SK-N-SH treated with all-trans-retinoic acid at 6 μM for 48 hours (cell line): ENCODE data around the gene SFR1.
A peak's percentile ranks its signal among the peaks of the same experiment; 100 is the strongest.

Experiments used
- ATAC-seq: fragments of 200-7000 bp; cut with Tn5 transposase; 3 replicates; pipeline ENCODE4 v1.9.1; 2020; ENCODE audit warnings: mild to moderate bottlenecking, moderate library complexity
- ARNTL ChIP-seq: fragments of 450-650 bp; formaldehyde crosslinking; IDR thresholded peaks from 2 replicates; pipeline ENCODE4 v1.5.0; 2020; ENCODE audit warnings: low read depth, mild to moderate bottlenecking, moderate library complexity, borderline replicate concordance
- BACH2 ChIP-seq: fragments of 250-450 bp; sonication (Bioruptor Pico); IDR thresholded peaks from 2 replicates; pipeline ENCODE4 v1.9.0; 2021; ENCODE audit warnings: mild to moderate bottlenecking, borderline replicate concordance
- CREB5 ChIP-seq: fragments of 250-450 bp; sonication (Bioruptor Pico); IDR thresholded peaks from 2 replicates; pipeline ENCODE4 v1.5.1; 2020; ENCODE audit warnings: low read depth, mild to moderate bottlenecking, moderate library complexity
- ESRRG ChIP-seq: fragments of 250-450 bp; sonication (Bioruptor Pico); IDR thresholded peaks from 2 replicates; pipeline ENCODE4 v1.6.1; 2021; ENCODE audit warnings: mild to moderate bottlenecking
- GLIS3 ChIP-seq: fragments of 250-450 bp; sonication (Bioruptor Pico); IDR thresholded peaks from 2 replicates; pipeline ENCODE4 v1.5.0; 2020; ENCODE audit warnings: mild to moderate bottlenecking, moderate library complexity
- ISL1 ChIP-seq: fragments of 250-450 bp; sonication (Bioruptor Pico); IDR thresholded peaks from 2 replicates; pipeline ENCODE4 v2.1.2; 2022; ENCODE audit warnings: mild to moderate bottlenecking, moderate library complexity
- OSR1 ChIP-seq: fragments of 250-450 bp; sonication (Bioruptor Pico); IDR thresholded peaks from 2 replicates; pipeline ENCODE4 v1.8.0; 2022; ENCODE audit warnings: moderate library complexity, mild to moderate bottlenecking, inconsistent platforms
- PATZ1 ChIP-seq: fragments of 250-450 bp; sonication (Bioruptor Pico); IDR thresholded peaks from 2 replicates; pipeline ENCODE4 v1.8.0; 2020; ENCODE audit warnings: mild to moderate bottlenecking, moderate library complexity, borderline replicate concordance
- POU6F1 ChIP-seq: fragments of 250-450 bp; sonication (Bioruptor Pico); IDR thresholded peaks from 2 replicates; pipeline ENCODE4 v1.8.0; 2021; ENCODE audit warnings: low read depth, mild to moderate bottlenecking, moderate library complexity, borderline replicate concordance
- PPARA ChIP-seq: fragments of 250-450 bp; sonication (Bioruptor Pico); IDR thresholded peaks from 2 replicates; pipeline ENCODE4 v1.5.0; 2020; ENCODE audit warnings: mild to moderate bottlenecking, borderline replicate concordance
- SNAI2 ChIP-seq: fragments of 250-450 bp; sonication (Bioruptor Pico); IDR thresholded peaks from 2 replicates; pipeline ENCODE4 v1.5.0; 2020; ENCODE audit warnings: mild to moderate bottlenecking, moderate library complexity
- TCF4 ChIP-seq: fragments of 250-450 bp; sonication (Bioruptor Pico); IDR thresholded peaks from 2 replicates; pipeline ENCODE4 v1.8.0; 2021; ENCODE audit warnings: mild to moderate bottlenecking, moderate library complexity, borderline replicate concordance
- TOX ChIP-seq: fragments of 250-450 bp; sonication (Bioruptor Pico); IDR thresholded peaks from 2 replicates; pipeline ENCODE4 v1.8.0; 2021; ENCODE audit warnings: mild to moderate bottlenecking, moderate library complexity, borderline replicate concordance
- TSHZ2 ChIP-seq: fragments of 250-450 bp; sonication (Bioruptor Pico); IDR thresholded peaks from 2 replicates; pipeline ENCODE4 v1.5.0; 2020; ENCODE audit warnings: mild to moderate bottlenecking, moderate library complexity
- ZFP30 ChIP-seq: fragments of 450-650 bp; formaldehyde crosslinking; IDR thresholded peaks from 2 replicates; pipeline ENCODE4 v1.5.0; 2022; ENCODE audit warnings: mild to moderate bottlenecking, moderate library complexity
- ZNF565 ChIP-seq: fragments of 450-650 bp; formaldehyde crosslinking; conservative IDR thresholded peaks from 2 replicates; pipeline ENCODE4 v1.5.0; 2020; ENCODE audit warnings: low read depth, mild to moderate bottlenecking, moderate library complexity
- ZNF70 ChIP-seq: fragments of 450-650 bp; formaldehyde crosslinking; IDR thresholded peaks from 2 replicates; pipeline ENCODE4 v1.5.0; 2020; ENCODE audit warnings: mild to moderate bottlenecking, moderate library complexity
- ZNF8 ChIP-seq: fragments of 450-650 bp; formaldehyde crosslinking; IDR thresholded peaks from 2 replicates; pipeline ENCODE4 v1.5.0; 2020; ENCODE audit warnings: mild to moderate bottlenecking, moderate library complexity

SFR1 gene

GRCh38 chr10:104123397-104123796 lies 1.4 kb downstream of the SFR1 start:
- no peak for ATAC-seq

GRCh38 chr10:104127411-104127810 lies 5.4 kb downstream of the SFR1 start:
- TF ChIP-seq CREB5 (CRISPR knock-in tag) (no peak), POU6F1 (CRISPR knock-in tag) (no peak), OSR1 (CRISPR knock-in tag) (no peak), PPARA (CRISPR knock-in tag) (no peak), TSHZ2 (CRISPR knock-in tag) (no peak), ISL1 (no peak), SNAI2 (no peak), PATZ1 (CRISPR knock-in tag) (no peak), ESRRG (CRISPR knock-in tag) (no peak), ARNTL (CRISPR knock-in tag) (no peak), BACH2 (CRISPR knock-in tag) (no peak), GLIS3 (CRISPR knock-in tag) (no peak), ZNF565 (CRISPR knock-in tag) (no peak), TOX (CRISPR knock-in tag) (no peak), ZNF8 (no peak), TCF4 (CRISPR knock-in tag) (no peak)
- ATAC-seq, result peak; percentile 64

More at GRCh38 chr10:104123397-104123796, 1.4 kb downstream of the SFR1 start:
- TF ChIP-seq TSHZ2 (CRISPR knock-in tag), result no peak
- TF ChIP-seq PATZ1 (CRISPR knock-in tag), result no peak
- no peak for TF ChIP-seq ISL1
- TF ChIP-seq ARNTL (CRISPR knock-in tag), result no peak
- no peak for TF ChIP-seq SNAI2

- TF ChIP-seq BACH2 (CRISPR knock-in tag), result no peak
- TF ChIP-seq ZNF565 (CRISPR knock-in tag), result no peak
- TF ChIP-seq PPARA (CRISPR knock-in tag), result no peak
- no peak for TF ChIP-seq ZNF70
- no peak for TF ChIP-seq ZFP30
- no peak for ATAC-seq
Observed at GRCh38 chr10:104128214-104128613, 6.2 kb downstream of the SFR1 start.
